ENCODE data around the gene CDH13. TPM values are rescaled to one million over a fixed set of nuclear protein-coding genes. Genes with fewer than 3 reads are reported as not detected.

CDH13 gene
- total RNA-seq, 1 donor from 2014 or later, result 14.3 TPM

DNA sequence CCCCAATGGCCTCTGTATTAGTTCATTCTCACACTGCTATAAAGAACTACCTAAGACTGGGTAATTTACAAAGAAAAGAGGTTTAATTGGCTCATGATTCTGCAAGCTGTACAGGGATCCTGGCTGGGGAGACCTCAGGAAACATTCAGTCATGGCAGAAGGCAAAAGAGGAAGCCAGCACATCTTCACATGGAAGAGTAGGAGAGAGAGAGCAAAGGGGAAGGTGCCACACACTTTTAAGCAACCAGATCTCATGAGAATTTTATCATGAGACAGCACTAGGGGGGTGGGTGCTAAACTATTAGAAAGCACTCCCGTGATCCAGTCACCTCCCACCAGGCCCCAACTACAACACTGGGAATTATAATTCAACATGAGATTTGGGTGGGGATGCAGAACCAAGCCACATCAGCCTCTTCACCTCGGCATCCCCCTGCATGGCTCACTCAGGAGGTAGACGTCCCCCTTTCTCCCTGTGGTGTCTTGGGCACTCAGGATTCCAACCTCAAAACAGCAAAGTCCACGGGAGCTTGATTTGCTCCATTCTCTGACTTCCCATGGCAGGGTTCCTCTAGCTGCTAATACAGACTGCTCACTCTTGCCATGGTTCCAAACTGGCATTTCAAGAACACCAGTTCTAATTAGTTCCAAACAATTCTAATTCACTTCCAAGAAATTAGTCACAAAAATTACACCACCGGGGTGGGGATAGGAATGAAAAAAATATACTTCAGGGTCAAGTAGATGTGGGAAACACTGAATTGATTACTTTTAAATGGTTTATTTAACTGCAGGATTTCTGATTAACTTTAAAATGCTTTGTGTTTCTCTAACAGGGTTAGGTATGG is 977.2 kb downstream of the CDH13 start:
- H3K4me3 ChIP-seq, result no peak overlapping the region
- H3K4me1 ChIP-seq, result no peaks in the 10 kb centered on the region
- H3K9me3 ChIP-seq, result no peaks in the 10 kb centered on the region
- no peak overlapping the region for H3K27ac ChIP-seq
- intact Hi-C loops (cut with DNase I), result no loop called here
- H3K27me3 ChIP-seq (ENCODE audit: low read depth), result no peaks in the 10 kb centered on the region
- TF ChIP-seq, protein P1, sequence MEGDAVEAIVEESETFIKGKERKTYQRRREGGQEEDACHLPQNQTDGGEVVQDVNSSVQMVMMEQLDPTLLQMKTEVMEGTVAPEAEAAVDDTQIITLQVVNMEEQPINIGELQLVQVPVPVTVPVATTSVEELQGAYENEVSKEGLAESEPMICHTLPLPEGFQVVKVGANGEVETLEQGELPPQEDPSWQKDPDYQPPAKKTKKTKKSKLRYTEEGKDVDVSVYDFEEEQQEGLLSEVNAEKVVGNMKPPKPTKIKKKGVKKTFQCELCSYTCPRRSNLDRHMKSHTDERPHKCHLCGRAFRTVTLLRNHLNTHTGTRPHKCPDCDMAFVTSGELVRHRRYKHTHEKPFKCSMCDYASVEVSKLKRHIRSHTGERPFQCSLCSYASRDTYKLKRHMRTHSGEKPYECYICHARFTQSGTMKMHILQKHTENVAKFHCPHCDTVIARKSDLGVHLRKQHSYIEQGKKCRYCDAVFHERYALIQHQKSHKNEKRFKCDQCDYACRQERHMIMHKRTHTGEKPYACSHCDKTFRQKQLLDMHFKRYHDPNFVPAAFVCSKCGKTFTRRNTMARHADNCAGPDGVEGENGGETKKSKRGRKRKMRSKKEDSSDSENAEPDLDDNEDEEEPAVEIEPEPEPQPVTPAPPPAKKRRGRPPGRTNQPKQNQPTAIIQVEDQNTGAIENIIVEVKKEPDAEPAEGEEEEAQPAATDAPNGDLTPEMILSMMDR (IDR thresholded peaks at IDR 0.05), result no peak
- no peak for DNase-seq
- H3K36me3 ChIP-seq, result no peaks in the 10 kb centered on the region
- no peak for ATAC-seq

DNA sequence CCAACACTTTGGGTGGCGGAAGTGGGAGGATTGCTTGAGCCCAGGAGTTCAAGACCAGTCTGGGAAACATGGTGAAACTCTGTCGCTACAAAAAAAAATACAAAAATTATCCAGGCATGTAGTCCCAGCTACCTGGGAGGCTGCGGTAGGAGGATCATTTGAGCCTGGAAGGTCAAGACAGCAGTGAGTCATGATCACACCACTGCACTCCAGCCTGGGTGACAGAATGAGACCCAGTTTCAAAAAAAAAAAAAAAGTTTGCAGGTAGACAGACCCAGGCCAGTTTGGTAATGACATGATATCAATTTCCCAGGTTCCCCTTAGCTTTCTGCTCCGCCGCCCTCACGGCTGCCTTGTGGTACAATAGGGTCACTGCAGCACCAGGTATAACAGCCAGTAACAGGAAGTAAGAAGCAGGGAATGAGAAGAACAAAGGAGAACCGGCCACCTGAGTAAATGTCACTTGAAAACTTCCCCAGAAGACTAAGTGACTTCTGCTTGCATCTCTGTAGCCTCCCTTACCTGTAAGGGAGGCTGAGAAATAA is 979.8 kb downstream of the CDH13 start:
- intact Hi-C loops (cut with DNase I), result no loop called here
- H3K36me3 ChIP-seq, result no peaks in the 10 kb centered on the region
- no peak for ATAC-seq
- H3K27ac ChIP-seq, result no peak overlapping the region
- H3K4me3 ChIP-seq, result no peak overlapping the region
- no peaks in the 10 kb centered on the region for H3K27me3 ChIP-seq (ENCODE audit: low read depth)
- TF ChIP-seq, protein P1 (IDR thresholded peaks at IDR 0.05), result no peak
- no peak for DNase-seq
- no peaks in the 10 kb centered on the region for H3K4me1 ChIP-seq
- H3K9me3 ChIP-seq, result no peaks in the 10 kb centered on the region

DNA sequence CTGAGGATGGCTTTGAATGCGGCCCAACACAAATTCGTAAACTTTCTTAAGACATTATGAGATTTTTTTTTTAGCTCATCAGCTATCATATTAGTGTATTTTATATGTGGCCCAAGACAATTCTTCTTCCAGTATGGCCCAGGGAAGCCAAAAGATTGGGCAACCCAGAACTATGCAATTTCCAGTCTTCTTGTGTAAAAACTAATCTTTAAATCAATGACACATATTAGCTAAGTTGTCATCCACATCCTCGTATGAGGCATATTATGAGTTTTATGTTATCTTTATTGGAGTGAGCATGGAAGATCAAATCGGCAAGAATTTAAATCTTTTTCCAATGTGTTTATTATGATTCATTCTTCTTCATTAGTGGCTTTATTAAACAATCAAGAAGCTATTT is 982.4 kb downstream of the CDH13 start:
- TF ChIP-seq, protein P1 (IDR thresholded peaks at IDR 0.05), result no peak
- DNase-seq (no peak), ATAC-seq (no peak)
- Histone ChIP-seq H3K36me3 (no peaks in the 10 kb centered on the region), H3K4me1 (no peaks in the 10 kb centered on the region), H3K27ac (no peak overlapping the region), H3K27me3 (ENCODE audit: low read depth) (no peaks in the 10 kb centered on the region), H3K9me3 (no peaks in the 10 kb centered on the region), H3K4me3 (no peak overlapping the region)
- intact Hi-C loops (cut with DNase I), result no loop called here

DNA sequence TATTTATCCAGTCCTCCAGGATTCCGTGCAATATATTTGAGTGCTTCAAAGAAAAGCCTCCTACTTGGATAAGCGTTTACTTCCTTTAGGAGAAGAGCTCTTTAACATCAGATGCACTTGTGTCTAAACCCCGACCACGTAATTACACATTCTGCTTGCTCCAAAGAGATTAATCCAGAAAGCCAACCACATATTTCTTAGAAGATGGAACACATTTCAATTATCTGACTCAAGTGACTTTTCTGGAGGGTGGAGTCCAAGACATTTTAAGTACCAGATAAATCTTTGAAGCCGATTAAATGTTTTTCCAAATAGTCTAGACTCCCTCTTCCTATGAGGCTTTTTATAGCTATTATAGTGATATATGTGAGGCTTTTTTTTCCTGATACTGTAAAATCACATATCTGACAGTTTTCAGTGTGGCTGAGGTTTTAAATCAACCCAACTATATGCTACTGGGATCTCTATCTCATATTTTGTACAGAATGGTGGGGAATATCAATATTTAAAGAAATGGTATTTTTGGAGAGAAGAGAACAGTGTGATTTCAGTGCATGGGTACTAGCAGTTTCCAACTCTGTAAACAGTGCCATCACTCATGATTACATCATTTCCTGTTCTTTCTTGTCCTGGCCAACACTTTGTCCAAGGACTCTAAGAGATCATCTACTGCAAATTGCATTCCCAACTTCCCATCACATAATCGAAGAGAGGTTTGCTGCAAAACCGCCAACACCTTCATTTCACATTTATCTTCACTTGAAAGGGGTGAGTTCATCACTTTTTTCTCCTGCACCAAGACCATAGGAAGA is 988.6 kb downstream of the CDH13 start:
- no peaks in the 10 kb centered on the region for H3K4me1 ChIP-seq
- H3K27ac ChIP-seq, result no peak overlapping the region
- no peaks in the 10 kb centered on the region for H3K27me3 ChIP-seq (ENCODE audit: low read depth)
- intact Hi-C loops (cut with DNase I), result no loop called here
- H3K9me3 ChIP-seq, result no peaks in the 10 kb centered on the region
- H3K4me3 ChIP-seq, result no peak overlapping the region
- TF ChIP-seq, protein P1 (IDR thresholded peaks at IDR 0.05), result no peak
- no peaks in the 10 kb centered on the region for H3K36me3 ChIP-seq
- DNase-seq (no peak), ATAC-seq (no peak)

DNA sequence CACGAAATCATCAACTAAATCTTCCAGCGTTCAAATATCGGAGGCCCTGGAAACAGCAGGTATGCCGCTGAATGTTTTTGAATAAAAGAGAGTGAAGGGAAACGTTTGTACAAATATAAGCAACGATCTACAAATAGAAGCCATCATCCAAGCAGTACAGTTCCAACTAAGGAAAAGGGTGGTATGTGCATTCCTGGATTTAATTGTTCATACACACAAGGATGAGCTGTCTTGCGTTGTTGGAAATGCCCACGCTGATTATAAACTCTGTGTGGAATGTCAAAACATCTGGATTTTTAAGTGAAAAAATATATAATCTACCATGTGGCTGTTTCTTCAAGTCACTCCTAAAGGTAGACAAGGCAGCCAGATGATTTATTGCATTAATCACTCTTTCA is 989.2 kb downstream of the CDH13 start:
- ATAC-seq, result no peak
- TF ChIP-seq, protein P1 (IDR thresholded peaks at IDR 0.05), result no peak
- intact Hi-C loops (cut with DNase I), result no loop called here

More for the DNA sequence above, 989.2 kb downstream of the CDH13 start:
- H3K9me3 ChIP-seq, result no peaks in the 10 kb centered on the region
- H3K4me1 ChIP-seq, result no peaks in the 10 kb centered on the region
- no peaks in the 10 kb centered on the region for H3K27me3 ChIP-seq (ENCODE audit: low read depth)
- no peak for DNase-seq
- H3K36me3 ChIP-seq, result no peaks in the 10 kb centered on the region
- no peak overlapping the region for H3K4me3 ChIP-seq
- H3K27ac ChIP-seq, result no peak overlapping the region
